B cell (primary cell): Measurements from ENCODE around the gene RAB31.

Source experiments
- CTCF ChIP-seq: fragments of 200-600 bp; IDR thresholded peaks from one replicate; pipeline ENCODE4 v1.8.0; 2022; ENCODE audit warnings: antibody characterized with exemption, mild to moderate bottlenecking
- EZH2 ChIP-seq: IDR thresholded peaks from 2 replicates; pipeline ENCODE4 v1.6.1; 2012; ENCODE audit warnings: borderline replicate concordance, low read depth, mild to moderate bottlenecking, moderate library complexity, low read length; ENCODE audit not compliant: insufficient read depth, poor library complexity, severe bottlenecking

- TF ChIP-seq CTCF (no peak), EZH2 (no peak)
Measured at GRCh38 chr18:9791991-9792390, 83.9 kb downstream of the RAB31 start.
